ENCODE measurements around the gene EFHD2. TPM values are rescaled to one million over a fixed set of nuclear protein-coding genes. Genes with fewer than 3 reads are reported as not detected.

EFHD2 gene
- polyA plus RNA-seq, 1 donor from 2014 or later: 10.3 TPM

DNA sequence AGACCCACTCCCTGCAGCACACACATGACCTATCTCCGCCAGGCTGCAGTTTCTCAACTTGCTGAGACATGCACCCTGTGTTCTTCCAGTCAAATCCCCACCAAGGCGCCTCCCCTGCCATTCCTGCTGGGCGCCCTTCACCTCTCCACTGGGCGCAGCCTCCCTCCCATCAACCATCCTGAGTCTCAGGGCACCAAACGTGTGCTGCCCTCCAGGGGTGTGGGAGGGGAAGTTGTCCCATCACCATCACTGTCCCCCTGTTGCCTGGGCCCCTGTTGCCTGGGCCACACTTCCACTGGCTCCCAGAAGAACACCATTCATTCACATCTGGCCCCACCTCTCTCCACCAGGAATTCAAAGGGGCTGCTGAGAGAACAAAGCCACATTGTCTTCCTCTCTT is 44.9 kb upstream of the EFHD2 start:
- TF ChIP-seq EZH2 (IDR thresholded peaks at IDR 0.05; ENCODE audit: borderline replicate concordance, insufficient read depth, low read length, poor library complexity, severe bottlenecking) (no peak), MXI1 (conservative IDR thresholded peaks at IDR 0.05; ENCODE audit: poor library complexity, severe bottlenecking) (no peak), EP300 (conservative IDR thresholded peaks at IDR 0.05; ENCODE audit: poor library complexity, severe bottlenecking) (no peak), POLR2AphosphoS5 (IDR thresholded peaks at IDR 0.05) (no peak), TAF1 (IDR thresholded peaks at IDR 0.05; ENCODE audit: low read depth) (no peak)
- Histone ChIP-seq H3K9me2 (ENCODE audit: insufficient read depth, low read length) (no peaks in the 10 kb centered on the region), H3K4me2 (ENCODE audit: low read length) (no peak overlapping the region), H3K79me2 (replicated peaks; ENCODE audit: insufficient read depth, low read length) (no peaks in the 10 kb centered on the region), H4K20me1 (ENCODE audit: insufficient read depth) (no peaks in the 10 kb centered on the region), H2AFZ (ENCODE audit: low read depth, low read length) (no peak overlapping the region), H3F3A (ENCODE audit: insufficient read depth, low read length, poor library complexity, severe bottlenecking) (no peaks in the 10 kb centered on the region), H3K4me3 (ENCODE audit: low read length) (no peak overlapping the region), H3K9me3 (ENCODE audit: low read length) (no peaks in the 10 kb centered on the region), H3K27me3 (ENCODE audit: insufficient read depth, low read depth, low read length) (no peaks in the 10 kb centered on the region), H3K36me3 (ENCODE audit: insufficient read depth, low read length) (no peaks in the 10 kb centered on the region), H3K9ac (ENCODE audit: low read length) (no peak overlapping the region), H3K27ac (ENCODE audit: low read length) (no peak overlapping the region)

GRCh38 chr1:15368888-15369287 is 40.8 kb upstream of the EFHD2 start:
- Histone ChIP-seq H3K9me2 (ENCODE audit: insufficient read depth, low read length) (no peaks in the 10 kb centered on the region), H3K27ac (ENCODE audit: low read length) (no peak overlapping the region), H3K27me3 (ENCODE audit: insufficient read depth, low read depth, low read length) (no peaks in the 10 kb centered on the region), H3K79me2 (replicated peaks; ENCODE audit: insufficient read depth, low read length) (no peaks in the 10 kb centered on the region), H3F3A (ENCODE audit: insufficient read depth, low read length, poor library complexity, severe bottlenecking) (no peaks in the 10 kb centered on the region), H3K9ac (ENCODE audit: low read length) (no peak overlapping the region), H3K4me2 (ENCODE audit: low read length) (no peak overlapping the region), H3K4me3 (ENCODE audit: low read length) (no peak overlapping the region), H3K9me3 (ENCODE audit: low read length) (no peaks in the 10 kb centered on the region), H4K20me1 (ENCODE audit: insufficient read depth) (no peaks in the 10 kb centered on the region), H3K36me3 (ENCODE audit: insufficient read depth, low read length) (no peaks in the 10 kb centered on the region), H2AFZ (ENCODE audit: low read depth, low read length) (no peak overlapping the region)
- TF ChIP-seq EP300 (conservative IDR thresholded peaks at IDR 0.05; ENCODE audit: poor library complexity, severe bottlenecking) (no peak), SMC3 (conservative IDR thresholded peaks at IDR 0.05; ENCODE audit: poor library complexity) (no peak), TAF1 (IDR thresholded peaks at IDR 0.05; ENCODE audit: low read depth) (no peak), POLR2AphosphoS5 (IDR thresholded peaks at IDR 0.05) (no peak), RAD21 (conservative IDR thresholded peaks at IDR 0.05) (no peak), EZH2 (IDR thresholded peaks at IDR 0.05; ENCODE audit: borderline replicate concordance, insufficient read depth, low read length, poor library complexity, severe bottlenecking) (no peak), MXI1 (conservative IDR thresholded peaks at IDR 0.05; ENCODE audit: poor library complexity, severe bottlenecking) (no peak)
- TF ChIP-seq, protein P1, sequence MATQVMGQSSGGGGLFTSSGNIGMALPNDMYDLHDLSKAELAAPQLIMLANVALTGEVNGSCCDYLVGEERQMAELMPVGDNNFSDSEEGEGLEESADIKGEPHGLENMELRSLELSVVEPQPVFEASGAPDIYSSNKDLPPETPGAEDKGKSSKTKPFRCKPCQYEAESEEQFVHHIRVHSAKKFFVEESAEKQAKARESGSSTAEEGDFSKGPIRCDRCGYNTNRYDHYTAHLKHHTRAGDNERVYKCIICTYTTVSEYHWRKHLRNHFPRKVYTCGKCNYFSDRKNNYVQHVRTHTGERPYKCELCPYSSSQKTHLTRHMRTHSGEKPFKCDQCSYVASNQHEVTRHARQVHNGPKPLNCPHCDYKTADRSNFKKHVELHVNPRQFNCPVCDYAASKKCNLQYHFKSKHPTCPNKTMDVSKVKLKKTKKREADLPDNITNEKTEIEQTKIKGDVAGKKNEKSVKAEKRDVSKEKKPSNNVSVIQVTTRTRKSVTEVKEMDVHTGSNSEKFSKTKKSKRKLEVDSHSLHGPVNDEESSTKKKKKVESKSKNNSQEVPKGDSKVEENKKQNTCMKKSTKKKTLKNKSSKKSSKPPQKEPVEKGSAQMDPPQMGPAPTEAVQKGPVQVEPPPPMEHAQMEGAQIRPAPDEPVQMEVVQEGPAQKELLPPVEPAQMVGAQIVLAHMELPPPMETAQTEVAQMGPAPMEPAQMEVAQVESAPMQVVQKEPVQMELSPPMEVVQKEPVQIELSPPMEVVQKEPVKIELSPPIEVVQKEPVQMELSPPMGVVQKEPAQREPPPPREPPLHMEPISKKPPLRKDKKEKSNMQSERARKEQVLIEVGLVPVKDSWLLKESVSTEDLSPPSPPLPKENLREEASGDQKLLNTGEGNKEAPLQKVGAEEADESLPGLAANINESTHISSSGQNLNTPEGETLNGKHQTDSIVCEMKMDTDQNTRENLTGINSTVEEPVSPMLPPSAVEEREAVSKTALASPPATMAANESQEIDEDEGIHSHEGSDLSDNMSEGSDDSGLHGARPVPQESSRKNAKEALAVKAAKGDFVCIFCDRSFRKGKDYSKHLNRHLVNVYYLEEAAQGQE (IDR thresholded peaks at IDR 0.05; ENCODE audit: borderline replicate concordance): no peak
- TF ChIP-seq, protein P2, sequence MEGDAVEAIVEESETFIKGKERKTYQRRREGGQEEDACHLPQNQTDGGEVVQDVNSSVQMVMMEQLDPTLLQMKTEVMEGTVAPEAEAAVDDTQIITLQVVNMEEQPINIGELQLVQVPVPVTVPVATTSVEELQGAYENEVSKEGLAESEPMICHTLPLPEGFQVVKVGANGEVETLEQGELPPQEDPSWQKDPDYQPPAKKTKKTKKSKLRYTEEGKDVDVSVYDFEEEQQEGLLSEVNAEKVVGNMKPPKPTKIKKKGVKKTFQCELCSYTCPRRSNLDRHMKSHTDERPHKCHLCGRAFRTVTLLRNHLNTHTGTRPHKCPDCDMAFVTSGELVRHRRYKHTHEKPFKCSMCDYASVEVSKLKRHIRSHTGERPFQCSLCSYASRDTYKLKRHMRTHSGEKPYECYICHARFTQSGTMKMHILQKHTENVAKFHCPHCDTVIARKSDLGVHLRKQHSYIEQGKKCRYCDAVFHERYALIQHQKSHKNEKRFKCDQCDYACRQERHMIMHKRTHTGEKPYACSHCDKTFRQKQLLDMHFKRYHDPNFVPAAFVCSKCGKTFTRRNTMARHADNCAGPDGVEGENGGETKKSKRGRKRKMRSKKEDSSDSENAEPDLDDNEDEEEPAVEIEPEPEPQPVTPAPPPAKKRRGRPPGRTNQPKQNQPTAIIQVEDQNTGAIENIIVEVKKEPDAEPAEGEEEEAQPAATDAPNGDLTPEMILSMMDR (IDR thresholded peaks at IDR 0.05; ENCODE audit: poor library complexity, severe bottlenecking): no peak

Measured in neural cell (in vitro differentiated cells).